WTC11 (cell line): ENCODE measurements around the gene PRSS33. TPM values are rescaled to one million over a fixed set of nuclear protein-coding genes. Genes with fewer than 3 reads are reported as not detected.

Source experiments
- E2F5 ChIP-seq: sonication (generic); formaldehyde crosslinking; IDR thresholded peaks from 2 replicates; pipeline ENCODE4 v1.8.1; 2022; ENCODE audit warnings: mild to moderate bottlenecking, moderate library complexity, missing genetic modification reagents
- GABPB1 ChIP-seq: sonication (generic); formaldehyde crosslinking; IDR thresholded peaks from 2 replicates; pipeline ENCODE4 v1.8.1; 2023; ENCODE audit warnings: mild to moderate bottlenecking, missing genetic modification reagents
- MLX ChIP-seq: sonication (generic); formaldehyde crosslinking; IDR thresholded peaks from 2 replicates; pipeline ENCODE4 v1.8.1; 2023; ENCODE audit warnings: mild to moderate bottlenecking, missing genetic modification reagents, moderate library complexity
- RELA ChIP-seq: sonication (generic); formaldehyde crosslinking; IDR thresholded peaks from 2 replicates; pipeline ENCODE4 v1.8.1; 2022; ENCODE audit warnings: missing genetic modification reagents, mild to moderate bottlenecking, borderline replicate concordance
- SMAD4 ChIP-seq: sonication (generic); formaldehyde crosslinking; IDR thresholded peaks from 2 replicates; pipeline ENCODE4 v1.8.0; 2022; ENCODE audit warnings: mild to moderate bottlenecking, missing genetic modification reagents
- TEAD4 ChIP-seq: sonication (generic); formaldehyde crosslinking; IDR thresholded peaks from 2 replicates; pipeline ENCODE4 v1.8.0; 2022; ENCODE audit warnings: mild to moderate bottlenecking, missing genetic modification reagents
- TP53 ChIP-seq: sonication (generic); formaldehyde crosslinking; IDR thresholded peaks from 2 replicates; pipeline ENCODE4 v1.8.1; 2023; ENCODE audit warnings: mild to moderate bottlenecking, missing genetic modification reagents
- ZBTB43 ChIP-seq: sonication (generic); formaldehyde crosslinking; IDR thresholded peaks from 2 replicates; pipeline ENCODE4 v1.8.1; 2023; ENCODE audit warnings: mild to moderate bottlenecking, missing genetic modification reagents
- ZNF232 ChIP-seq: sonication (generic); formaldehyde crosslinking; IDR thresholded peaks from 2 replicates; pipeline ENCODE4 v1.8.0; 2022; ENCODE audit warnings: mild to moderate bottlenecking, missing genetic modification reagents
- ZNF416 ChIP-seq: fragments of 250-450 bp; sonication (Bioruptor Pico); IDR thresholded peaks from 2 replicates; pipeline ENCODE4 v1.9.0; 2021; ENCODE audit warnings: mild to moderate bottlenecking, inconsistent platforms
- total RNA-seq: library from RNA; stranded (reverse); gene quantifications from 3 replicates; pipeline ENCODE4 v1.2.3, GENCODE V29; 2021
- TF ChIP-seq, protein P1 (sequence below): sonication (generic); formaldehyde crosslinking; IDR thresholded peaks from 2 replicates; pipeline ENCODE4 v1.8.0; 2023; ENCODE audit warnings: missing genetic modification reagents, mild to moderate bottlenecking, borderline replicate concordance
- TF ChIP-seq, protein P2 (sequence below): sonication (generic); formaldehyde crosslinking; IDR thresholded peaks from 2 replicates; pipeline ENCODE4 v1.8.0; 2022; ENCODE audit warnings: mild to moderate bottlenecking, missing genetic modification reagents
- TF ChIP-seq, protein P3 (sequence below): sonication (generic); formaldehyde crosslinking; IDR thresholded peaks from 2 replicates; pipeline ENCODE4 v1.8.0; 2022; ENCODE audit warnings: missing genetic modification reagents

PRSS33 gene
- total RNA-seq, 1 experiment from 2014 or later: 0.24 TPM

GRCh38 chr16:2777231-2777902 is 10.0 kb downstream of the PRSS33 start, which contains the start of gene ELOB (continued):
- TF ChIP-seq, protein P1, sequence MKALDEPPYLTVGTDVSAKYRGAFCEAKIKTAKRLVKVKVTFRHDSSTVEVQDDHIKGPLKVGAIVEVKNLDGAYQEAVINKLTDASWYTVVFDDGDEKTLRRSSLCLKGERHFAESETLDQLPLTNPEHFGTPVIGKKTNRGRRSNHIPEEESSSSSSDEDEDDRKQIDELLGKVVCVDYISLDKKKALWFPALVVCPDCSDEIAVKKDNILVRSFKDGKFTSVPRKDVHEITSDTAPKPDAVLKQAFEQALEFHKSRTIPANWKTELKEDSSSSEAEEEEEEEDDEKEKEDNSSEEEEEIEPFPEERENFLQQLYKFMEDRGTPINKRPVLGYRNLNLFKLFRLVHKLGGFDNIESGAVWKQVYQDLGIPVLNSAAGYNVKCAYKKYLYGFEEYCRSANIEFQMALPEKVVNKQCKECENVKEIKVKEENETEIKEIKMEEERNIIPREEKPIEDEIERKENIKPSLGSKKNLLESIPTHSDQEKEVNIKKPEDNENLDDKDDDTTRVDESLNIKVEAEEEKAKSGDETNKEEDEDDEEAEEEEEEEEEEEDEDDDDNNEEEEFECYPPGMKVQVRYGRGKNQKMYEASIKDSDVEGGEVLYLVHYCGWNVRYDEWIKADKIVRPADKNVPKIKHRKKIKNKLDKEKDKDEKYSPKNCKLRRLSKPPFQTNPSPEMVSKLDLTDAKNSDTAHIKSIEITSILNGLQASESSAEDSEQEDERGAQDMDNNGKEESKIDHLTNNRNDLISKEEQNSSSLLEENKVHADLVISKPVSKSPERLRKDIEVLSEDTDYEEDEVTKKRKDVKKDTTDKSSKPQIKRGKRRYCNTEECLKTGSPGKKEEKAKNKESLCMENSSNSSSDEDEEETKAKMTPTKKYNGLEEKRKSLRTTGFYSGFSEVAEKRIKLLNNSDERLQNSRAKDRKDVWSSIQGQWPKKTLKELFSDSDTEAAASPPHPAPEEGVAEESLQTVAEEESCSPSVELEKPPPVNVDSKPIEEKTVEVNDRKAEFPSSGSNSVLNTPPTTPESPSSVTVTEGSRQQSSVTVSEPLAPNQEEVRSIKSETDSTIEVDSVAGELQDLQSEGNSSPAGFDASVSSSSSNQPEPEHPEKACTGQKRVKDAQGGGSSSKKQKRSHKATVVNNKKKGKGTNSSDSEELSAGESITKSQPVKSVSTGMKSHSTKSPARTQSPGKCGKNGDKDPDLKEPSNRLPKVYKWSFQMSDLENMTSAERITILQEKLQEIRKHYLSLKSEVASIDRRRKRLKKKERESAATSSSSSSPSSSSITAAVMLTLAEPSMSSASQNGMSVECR (CRISPR knock-in tag): peak; percentile 87
- TF ChIP-seq, protein P2, sequence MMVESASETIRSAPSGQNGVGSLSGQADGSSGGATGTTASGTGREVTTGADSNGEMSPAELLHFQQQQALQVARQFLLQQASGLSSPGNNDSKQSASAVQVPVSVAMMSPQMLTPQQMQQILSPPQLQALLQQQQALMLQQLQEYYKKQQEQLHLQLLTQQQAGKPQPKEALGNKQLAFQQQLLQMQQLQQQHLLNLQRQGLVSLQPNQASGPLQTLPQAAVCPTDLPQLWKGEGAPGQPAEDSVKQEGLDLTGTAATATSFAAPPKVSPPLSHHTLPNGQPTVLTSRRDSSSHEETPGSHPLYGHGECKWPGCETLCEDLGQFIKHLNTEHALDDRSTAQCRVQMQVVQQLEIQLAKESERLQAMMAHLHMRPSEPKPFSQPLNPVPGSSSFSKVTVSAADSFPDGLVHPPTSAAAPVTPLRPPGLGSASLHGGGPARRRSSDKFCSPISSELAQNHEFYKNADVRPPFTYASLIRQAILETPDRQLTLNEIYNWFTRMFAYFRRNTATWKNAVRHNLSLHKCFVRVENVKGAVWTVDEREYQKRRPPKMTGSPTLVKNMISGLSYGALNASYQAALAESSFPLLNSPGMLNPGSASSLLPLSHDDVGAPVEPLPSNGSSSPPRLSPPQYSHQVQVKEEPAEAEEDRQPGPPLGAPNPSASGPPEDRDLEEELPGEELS (CRISPR knock-in tag): peak; percentile 73; the same call in 1 of the 2 replicates
- TF ChIP-seq MLX: no peak
- peak; percentile 64; the same call in 1 of the 2 replicates for TF ChIP-seq TEAD4 (CRISPR knock-in tag)
- no peak for TF ChIP-seq GABPB1
- TF ChIP-seq SMAD4: peak; percentile 37; the same call in 1 of the 2 replicates
- peak; percentile 66 for TF ChIP-seq ZNF416 (CRISPR knock-in tag)
- TF ChIP-seq ZNF232: 0 out of 2 replicates have a peak, but pooled peaks have one; percentile 79
- peak; percentile 77; the same call in 1 of the 2 replicates for TF ChIP-seq E2F5
- TF ChIP-seq, protein P3, sequence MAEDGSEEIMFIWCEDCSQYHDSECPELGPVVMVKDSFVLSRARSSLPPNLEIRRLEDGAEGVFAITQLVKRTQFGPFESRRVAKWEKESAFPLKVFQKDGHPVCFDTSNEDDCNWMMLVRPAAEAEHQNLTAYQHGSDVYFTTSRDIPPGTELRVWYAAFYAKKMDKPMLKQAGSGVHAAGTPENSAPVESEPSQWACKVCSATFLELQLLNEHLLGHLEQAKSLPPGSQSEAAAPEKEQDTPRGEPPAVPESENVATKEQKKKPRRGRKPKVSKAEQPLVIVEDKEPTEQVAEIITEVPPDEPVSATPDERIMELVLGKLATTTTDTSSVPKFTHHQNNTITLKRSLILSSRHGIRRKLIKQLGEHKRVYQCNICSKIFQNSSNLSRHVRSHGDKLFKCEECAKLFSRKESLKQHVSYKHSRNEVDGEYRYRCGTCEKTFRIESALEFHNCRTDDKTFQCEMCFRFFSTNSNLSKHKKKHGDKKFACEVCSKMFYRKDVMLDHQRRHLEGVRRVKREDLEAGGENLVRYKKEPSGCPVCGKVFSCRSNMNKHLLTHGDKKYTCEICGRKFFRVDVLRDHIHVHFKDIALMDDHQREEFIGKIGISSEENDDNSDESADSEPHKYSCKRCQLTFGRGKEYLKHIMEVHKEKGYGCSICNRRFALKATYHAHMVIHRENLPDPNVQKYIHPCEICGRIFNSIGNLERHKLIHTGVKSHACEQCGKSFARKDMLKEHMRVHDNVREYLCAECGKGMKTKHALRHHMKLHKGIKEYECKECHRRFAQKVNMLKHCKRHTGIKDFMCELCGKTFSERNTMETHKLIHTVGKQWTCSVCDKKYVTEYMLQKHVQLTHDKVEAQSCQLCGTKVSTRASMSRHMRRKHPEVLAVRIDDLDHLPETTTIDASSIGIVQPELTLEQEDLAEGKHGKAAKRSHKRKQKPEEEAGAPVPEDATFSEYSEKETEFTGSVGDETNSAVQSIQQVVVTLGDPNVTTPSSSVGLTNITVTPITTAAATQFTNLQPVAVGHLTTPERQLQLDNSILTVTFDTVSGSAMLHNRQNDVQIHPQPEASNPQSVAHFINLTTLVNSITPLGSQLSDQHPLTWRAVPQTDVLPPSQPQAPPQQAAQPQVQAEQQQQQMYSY (CRISPR knock-in tag): 0 out of 2 replicates have a peak, but pooled peaks have one; percentile 29
- 0 out of 2 replicates have a peak, but pooled peaks have one; percentile 62 for TF ChIP-seq RELA (CRISPR knock-in tag)
- TF ChIP-seq ZBTB43 (CRISPR knock-in tag): no peak
- TF ChIP-seq TP53: 0 out of 2 replicates have a peak, but pooled peaks have one; percentile 55
